ENCODE data around the gene PDE1C.

DNA sequence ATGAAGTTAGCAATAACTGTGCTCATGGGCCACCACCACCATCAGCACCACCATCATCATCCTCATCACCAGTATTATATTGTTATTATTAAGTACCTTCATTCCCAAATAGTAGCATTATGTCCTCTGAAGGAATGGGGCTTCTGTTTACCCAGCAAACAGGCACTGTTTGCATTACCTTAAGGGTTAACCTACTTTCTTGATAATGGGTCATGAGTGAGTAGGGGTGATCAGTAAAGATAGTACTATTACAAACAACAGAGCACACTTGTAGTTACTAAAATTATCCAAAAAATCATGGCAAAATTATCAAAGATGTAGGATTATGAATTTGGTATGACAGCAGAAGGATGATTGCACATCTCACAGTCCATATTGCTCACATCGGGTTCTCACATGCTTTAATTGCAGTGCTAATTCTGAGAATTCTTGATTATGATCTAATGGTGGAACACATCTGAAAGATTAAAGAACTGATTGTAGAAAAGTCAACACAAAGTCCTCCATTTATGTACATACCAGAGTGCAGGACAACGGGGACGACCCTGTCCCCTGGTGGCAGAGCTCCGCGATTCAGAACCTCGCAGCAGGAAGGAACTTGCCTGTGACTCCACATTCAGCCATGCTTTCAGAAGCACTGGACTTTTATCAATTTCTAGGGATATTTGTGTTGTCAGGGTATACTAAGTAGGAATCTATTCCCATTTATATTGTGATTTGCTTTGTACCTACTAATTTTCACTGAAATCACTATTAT, 31.0 kb downstream of the PDE1C start:
- TF ChIP-seq CTCF (IDR thresholded peaks at IDR 0.05), result peak; percentile 16; the same call in 1 of the 2 replicates
- no peak for TF ChIP-seq ZFX (IDR thresholded peaks at IDR 0.05; ENCODE audit: borderline replicate concordance)
